Upper lobe of left lung (tissue), 4 donors: ENCODE results near the gene CCDC85B.

Experiments used
- CTCF ChIP-seq, 6 experiments: fragments of 450-650 bp in 4 of 6; fragments of 200-600 bp in 2 of 6; sonication (generic) in 2 of 6; IDR thresholded peaks; one replicate each; pipeline ENCODE4 v1.5.1; 2016 to 2019; ENCODE audit warnings: antibody characterized with exemption in 6 of 6
- EP300 ChIP-seq, 4 donors: sonication (generic); formaldehyde crosslinking; IDR thresholded peaks; one replicate each; pipeline ENCODE4 v1.5.1; 2017; ENCODE audit warnings: antibody characterized with exemption in 4 of 4, control low read depth in 2 of 4

GRCh38 chr11:65903715-65904114, 13.2 kb downstream of the CCDC85B start:
- TF ChIP-seq CTCF (IDR thresholded peaks at IDR 0.05) (no peak), EP300 (IDR thresholded peaks at IDR 0.05) (no peak)
